Kasumi-1 (cell line): Measurements from ENCODE around the gene GMDS.

ENCODE experiments used
- DNase-seq, 2 experiments: peaks; one replicate each; lab custom pipeline; 2025; lab: John Stamatoyannopoulos, UW

GMDS gene

DNA sequence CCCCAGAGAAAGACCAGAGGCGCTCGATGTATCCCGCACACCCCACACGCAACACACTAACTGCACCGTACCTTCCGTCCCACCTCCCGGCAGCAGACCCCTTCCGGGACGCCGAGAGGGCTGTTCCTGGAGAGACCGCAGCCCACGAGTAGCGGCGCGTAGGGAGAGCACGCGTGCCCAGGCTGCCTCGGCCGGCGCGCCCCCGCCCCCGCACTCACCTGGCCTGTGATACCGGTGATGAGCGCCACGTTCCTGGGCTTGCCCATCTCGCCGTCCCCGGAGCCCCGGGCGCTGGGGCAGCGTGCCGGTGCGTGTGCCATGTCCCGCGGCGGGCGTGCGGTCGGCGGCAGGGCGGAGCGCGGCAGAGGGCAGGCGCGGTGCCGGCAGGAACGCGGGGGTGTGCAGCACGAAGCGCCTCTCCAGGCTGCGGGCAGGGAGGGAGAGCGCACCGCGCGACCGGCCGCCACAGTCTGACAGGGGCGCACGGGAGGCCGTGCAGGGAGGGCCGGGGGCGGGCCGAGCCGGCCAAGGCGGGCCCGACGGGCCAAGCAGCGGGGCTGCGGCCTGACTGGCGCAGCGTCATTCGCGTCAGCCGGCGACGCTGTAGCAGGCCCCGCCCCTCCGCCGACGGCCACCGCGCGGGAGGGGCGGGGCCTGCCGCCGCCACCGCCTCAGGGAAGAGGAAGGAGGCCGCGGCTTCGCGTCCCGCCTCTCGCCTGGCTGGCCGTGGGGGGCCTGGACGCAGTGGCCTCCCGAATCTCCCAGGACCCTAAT, at the start of gene GMDS:
Gene GMDS, minus strand, starts transcription at position 503 of the 774 bp plus-strand sequence.
- DNase-seq, result peak; percentile 59 to 62

DNA sequence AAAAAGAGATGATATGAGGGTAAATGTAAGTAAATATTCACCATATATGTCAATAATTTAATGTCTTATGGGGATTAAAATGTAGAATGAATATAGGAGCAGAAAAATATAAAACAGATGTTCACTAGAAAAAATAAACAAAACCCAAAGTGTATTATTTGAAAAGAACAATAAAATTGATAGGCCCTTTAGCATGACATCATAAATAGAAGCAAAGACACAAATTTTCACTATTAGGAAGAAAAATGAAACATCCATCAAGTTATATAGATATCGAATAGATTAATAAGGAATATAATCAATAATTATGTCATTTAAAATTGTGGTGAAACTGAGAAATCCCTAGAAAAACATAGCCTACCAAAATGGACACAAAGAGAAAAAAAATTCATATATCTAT, 40.1 kb upstream of the GMDS start:
- no peak for DNase-seq

DNA sequence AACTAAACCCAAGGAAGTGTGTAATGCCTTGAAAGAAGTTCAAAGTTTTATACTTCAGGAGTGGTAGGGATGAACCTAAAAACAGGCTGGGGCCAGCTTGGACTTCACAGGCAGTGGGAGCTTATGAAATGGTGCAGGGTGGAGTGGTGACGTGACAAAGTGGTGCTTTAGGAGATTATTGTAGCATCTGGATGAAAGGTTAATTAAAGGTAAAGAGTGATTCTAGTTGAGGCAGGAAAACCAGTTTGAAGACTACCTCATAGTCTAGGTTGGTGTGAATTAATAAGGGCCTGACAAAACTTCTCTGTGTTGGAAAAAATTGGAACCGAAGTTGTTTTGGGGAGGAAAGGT, 30.5 kb upstream of the GMDS start:
- no peak for DNase-seq

DNA sequence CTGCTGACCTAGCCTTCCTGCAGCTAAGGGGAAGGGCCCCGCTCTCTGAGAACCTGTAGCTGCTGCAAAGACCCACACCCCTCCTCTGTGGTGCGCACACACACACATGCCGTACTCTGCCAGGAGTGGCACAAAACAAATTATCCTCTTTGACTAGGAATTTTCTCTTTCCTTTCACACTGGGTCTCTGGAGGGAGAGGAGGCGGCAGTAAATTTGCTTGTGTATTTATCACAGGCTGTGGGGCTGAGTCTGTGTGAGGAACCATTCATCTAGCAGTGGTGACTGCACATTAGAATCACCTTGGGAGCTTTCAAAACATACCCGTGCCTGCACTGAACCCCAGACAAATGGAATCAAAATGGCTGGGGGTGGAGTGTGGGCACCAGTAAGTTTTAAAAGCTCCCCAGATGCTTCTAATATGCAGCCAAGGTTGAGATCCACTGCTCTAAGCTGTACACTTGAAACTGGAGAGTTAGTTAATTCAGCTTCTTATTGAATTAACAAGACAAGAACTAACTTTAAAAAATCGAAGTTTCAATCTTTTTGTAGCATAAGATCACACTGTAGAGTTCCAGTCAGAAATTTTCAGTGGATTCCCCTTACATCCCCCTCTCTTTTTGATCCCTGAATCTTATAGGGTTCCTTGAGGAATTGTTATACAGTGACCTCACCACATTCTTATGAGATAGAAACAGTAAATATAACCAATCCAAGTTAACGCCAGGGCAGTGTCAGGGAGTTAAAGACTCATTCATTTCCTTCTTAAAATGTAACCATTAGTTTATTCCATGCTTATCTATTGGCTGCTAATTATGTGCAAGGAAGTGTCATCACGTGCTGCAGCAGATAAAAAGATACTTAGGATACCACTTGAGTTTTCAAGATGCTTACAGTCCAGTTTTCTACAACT, 29.8 kb upstream of the GMDS start:
- no peak for DNase-seq

DNA sequence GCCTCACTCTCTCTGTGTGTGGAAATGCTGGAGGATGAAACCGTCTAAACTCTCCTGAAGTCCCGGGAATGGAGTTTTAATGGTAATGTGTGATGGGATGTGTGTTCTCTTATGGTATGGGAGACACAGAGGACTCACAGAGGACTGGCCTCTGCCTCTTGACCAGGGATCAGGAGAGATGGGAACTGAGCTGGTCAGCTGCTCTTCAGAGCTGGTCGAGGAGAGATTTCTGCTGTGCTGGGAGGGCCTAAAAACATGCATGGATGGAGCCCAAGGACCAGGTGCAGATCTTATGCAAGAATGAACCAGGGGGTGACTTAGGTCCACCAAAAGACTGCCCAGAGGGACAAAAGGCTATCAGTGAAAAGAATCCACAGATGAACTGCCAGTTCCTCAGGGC, 27.3 kb upstream of the GMDS start:
- no peak for DNase-seq

DNA sequence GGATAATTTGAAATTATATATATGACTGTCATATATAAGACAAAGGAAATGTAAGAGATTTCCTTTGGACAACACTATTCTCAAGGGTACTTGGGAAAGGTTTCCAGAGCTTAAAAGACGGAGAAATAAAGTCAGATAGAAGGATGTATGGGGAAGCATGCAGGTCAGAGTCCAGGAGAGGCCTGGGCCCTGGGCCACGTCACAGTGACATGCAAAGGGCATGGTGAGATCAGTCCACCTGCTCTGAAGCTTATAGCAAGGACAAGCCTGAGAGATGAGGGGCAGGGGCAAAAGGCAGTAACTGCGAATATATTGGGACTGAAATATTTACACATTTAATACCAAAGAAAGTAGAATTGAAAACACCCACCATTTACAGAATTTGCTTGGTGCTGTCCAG, 24.6 kb upstream of the GMDS start:
- DNase-seq, result no peak

DNA sequence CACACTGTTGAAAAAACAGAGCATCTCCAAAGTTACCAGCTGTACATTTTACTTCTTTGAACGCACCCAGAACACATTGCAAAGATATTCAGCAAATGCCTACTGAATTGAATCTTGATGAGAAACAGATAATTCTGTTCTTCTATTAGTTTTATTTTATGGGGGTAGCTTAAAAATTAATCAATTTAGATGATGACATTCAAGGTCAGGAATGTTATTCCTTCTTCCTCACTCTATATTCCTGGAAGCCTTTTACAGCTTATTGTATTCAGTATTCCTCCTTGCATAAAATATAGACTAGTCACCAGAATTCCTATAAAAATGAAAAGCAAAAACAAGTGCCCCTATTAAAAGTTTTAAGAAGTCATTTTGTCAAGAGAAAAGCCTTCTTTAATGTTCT, 21.4 kb upstream of the GMDS start:
- DNase-seq, result no peak

DNA sequence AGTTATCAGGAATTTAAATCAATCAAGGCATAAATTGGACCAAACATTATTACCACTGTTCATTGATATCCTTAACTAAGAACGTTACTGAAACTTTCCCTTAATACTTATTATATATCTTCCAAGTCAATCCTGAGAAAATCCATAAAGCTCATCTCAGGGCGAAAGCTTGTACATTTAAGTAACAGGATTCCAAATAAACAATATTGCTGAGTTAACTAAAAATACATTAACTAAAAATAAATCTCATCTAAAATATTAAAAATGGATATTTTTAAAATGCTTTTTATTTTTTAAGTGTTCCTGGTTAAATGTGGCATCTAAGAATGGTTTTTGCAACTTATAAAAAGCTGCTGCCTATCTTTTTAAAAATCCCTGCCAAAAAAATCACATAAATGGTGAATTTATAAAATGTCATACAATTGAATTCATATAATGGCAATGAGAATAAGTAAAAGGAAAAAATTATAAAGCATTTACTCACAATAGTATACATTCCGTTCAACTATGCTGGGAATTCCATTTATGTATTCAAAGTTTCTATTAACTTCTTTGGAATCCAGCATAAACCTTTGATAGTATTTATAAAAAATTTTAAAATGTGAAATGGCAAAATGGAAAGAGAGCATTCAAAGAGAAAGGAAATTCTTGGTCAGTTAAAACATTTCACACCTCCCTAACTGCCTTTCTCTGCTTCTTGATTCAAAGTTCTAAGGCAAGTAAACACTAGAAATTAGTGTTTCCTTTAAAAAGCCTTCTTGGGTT, 20.8 kb upstream of the GMDS start:
- DNase-seq, result no peak

DNA sequence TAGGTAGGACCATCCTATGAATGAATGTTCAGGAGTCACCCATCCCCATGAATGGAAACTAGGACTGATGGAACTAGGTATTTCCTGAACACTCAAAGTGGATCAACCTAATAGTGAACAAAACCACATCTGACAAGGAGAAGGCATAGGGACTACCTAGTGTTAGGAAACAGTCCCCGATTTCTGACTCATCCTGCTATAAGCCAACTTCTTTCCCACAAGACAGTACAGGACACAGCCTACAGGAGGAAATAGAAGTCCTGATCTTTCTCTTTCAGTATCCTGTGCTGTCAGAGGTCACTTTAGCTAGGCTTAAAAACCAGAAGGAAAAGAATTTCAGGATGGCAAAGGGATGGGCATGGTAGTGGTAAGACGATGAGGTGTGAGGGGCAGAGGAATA, 19.5 kb upstream of the GMDS start:
- no peak for DNase-seq

DNA sequence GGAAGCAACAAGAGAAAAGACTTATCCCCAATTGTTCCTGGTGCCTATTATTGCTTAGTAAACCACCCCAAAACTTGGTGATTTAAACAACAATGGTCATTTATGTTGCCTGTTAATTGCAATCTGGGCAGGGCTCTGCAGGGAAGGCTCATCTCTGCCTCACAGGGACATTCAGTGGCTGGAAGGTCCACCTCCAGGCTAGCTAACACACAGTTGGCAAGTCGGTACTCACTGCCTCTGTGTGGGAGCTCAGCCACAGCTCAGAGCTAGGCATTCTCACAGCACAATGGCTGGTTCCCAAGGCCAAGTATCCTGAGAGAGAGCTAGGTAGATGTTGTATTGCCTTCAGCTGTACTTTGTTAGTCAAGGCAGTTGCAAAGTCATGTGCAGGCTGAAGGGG, 18.5 kb upstream of the GMDS start:
- no peak for DNase-seq

DNA sequence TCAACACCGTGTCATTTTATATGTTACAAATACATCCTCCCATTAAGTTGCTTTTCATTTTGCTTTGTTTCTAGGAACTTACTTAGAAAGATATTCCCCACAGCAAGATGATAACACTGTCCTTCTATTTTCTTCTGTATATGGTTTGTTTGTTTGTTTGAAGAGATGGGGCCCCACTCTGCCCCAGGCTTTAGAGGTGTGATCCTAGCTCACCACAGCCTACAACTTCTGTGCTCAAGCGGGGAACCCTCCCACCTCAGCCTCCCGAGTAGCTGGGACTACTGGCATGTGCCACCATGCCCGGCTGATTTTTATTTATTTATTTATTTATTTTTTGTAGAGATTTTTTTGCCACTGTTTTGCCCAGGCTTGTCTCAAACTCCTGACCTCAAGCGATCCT, 14.2 kb upstream of the GMDS start:
- DNase-seq, result no peak

DNA sequence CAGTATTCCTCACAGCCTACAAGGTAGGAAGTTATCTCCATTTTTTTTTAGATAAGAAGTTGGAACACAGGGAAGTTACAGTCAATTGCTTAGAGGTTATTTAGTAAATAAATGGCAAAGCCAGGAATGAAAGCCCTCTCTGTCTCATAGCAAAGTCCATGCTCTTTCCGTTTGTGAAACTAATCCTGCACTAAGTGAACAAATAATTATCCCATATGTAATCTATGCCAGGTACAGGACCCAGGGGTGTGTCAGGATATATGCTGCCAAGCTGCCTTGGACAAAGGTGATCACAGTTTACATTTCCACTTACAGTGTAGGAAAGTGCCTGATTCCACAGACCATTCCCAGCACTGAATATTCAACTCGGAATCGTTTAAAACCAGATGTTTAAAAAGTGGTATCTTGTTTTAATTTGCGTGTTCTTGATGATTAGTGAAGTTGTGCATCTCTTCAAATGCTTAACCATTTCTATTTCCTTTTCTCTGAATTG, 13.6 kb upstream of the GMDS start:
- DNase-seq, result no peak

DNA sequence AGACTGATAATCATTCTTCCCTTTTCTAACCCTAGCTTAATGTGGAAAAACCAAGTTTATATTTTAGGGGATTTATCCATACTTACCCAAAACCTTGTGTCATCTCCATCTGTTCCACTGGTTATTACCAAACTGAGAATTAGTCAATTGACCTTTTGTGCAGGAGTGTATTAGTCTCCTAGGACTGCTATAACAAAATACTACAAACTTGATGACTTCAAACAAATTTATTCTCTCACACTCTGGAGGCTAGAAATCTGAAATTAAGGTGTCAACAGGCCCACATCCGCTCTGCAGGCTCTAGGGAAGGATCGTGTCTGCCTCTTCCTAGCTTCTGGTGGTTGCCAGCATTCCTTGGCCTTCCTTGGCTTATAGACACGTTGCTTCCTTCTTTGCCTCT, 12.7 kb upstream of the GMDS start:
- no peak for DNase-seq

DNA sequence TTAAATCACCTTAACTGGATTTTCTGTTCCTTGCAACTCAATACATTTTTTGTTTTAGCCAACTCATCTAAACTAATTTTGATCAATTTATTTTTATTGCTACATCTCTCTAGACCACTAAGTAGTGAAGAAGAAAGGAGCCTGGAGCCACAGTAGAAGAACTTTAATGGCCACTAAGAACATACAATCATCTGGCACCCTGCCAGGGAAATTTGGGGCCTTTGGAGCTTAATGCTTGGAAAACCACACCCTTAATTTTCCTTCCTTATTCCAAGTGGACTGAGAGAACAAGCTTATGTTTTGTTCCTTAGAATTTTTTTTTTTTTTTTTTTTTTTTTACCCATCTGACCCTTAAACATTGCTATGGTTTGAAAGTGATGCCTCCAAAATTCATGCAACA, 12.0 kb upstream of the GMDS start:
- DNase-seq, result no peak

DNA sequence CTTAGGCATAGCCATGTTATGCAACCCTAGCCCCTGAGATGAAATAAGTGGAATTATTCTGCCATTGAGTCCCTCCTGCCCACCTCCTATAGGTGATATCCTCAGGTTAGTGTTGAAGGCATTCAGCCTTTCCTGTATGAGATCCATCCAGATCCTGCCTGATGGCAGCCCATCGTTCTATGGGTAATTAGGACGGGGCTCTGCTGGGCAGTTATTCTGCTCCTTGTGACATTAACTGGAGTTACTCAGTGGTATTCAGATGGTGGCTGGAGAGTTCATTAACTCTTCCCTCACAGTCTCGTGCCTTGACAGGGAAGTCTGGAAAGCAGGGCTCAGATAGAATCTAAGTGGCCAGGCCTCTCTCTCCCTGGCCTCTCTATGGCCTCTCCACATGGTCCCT, 9.3 kb upstream of the GMDS start:
- DNase-seq, result no peak

DNA sequence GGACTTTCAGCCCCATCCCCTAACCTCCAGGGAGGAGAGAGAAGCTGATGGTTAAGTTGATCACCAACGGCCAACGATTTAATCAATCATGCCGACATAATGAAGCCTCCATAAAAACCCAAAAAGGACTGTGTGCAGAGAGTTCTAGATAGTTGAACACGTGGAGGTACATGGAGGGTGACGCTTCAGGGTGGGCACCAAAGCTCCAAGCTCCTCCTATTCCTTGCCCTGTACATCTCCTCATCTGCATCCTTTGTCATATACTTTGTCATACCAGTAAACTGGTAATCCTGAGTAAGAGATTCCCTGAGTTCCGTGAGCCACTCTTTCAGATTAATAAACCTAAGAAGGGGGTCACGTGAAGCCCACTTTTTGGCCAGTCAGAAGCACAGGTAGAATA, 3.7 kb upstream of the GMDS start:
- no peak for DNase-seq

DNA sequence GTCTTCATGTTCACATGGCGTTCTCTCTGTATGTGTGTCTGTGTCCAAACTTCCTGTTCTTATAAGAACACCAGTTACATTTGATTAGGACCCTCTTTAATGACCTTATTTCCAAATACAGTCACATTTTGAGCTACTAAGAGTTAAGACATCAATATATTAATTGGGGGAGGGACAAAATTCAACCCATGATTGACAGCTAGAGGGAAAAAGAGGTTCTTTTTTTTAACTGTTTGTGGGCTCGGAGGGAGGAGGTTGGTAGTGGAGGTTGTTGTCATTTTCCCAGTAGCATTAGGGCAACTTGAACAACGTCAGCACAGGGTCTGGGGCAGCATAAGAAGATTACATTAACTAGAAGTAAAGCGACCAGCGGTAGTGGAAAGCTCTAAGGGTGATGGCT, 2.3 kb upstream of the GMDS start:
- DNase-seq, result peak in 1 of 2 experiments; percentile 3

DNA sequence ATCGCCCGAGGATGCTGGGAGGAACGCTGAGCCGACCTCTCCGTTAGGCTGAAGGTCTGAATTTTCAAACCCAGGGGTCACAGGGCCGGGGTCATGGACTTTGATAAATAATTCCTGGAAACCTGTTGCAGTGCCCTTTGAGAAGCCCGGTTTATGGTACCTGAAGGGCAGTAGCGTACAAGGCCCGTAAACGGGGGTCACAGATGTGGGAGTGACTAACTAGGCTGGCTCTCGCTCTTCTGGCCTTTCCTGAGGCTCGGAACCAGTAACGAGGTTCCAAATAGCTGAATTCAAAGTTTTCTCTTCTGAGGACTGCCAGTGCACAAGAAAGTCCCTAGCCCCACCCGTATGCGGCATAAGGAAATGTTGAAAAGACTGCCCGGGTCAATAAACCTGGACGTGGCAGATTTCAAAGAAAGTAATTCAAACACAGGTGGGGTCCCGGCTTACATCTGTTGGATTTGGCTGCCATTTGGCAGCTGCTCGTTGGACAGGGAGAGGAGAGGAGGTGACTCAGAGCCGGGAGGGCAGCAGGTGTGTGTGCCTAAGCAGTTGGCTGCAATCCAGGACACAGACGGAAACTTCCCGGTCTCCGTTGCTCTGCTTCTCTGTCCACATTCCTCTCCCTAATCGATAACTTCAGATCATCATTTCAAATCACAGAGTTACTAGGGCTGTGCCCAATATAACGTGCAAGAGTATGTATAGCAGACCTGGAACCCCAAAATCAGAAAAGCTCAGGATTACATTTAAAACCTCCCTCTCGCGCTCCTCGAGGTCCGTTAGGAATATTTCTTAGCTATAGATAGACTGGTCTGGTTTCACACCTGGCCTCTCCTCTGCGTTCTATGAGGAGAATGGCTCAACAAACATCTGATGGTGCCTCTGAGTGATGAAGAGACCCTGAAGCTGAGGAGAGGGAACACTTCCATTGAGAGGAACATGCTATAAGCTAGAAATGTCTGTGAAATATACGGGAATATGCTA, 765 bp upstream of the GMDS start:
- DNase-seq, result peak; percentile 39 to 40

DNA sequence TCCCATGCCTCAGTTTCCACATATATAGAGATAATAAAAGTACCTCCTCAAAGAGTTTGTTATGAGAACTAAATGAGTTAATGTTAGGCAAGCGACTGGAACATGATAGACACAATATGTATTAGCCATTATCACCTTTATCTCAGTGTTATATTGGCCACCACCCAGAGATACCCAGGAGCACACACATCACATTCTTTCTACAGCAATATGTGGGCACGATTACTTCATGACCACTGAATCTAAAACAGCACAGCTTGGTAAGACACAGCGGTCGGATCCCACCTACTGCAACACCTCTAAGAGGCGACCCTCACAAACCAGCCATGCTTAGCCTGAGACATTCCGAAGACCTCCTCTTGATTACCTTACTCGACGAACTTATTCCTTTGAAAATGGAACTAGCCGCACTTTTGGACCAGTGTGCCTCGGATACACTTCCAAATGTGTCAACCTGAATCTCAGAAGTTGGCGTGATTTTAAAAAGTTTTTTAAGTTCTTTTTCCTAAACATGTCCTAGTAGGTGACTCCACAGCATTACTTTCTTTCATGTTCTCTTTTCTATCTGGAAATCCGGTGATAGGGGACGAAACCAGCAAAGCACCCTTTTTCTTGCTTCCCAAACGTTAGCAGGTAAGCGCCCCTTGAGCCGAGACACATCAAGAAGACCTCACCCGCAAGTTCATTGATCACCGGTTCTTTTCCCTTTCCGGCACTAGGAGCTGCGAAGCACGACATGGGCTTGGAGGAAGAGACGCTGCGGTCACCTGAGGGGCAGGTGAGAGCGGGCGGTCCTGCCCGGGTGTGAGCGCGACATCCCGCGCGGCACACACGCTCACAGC, 923 bp downstream of the GMDS start:
- peak in 1 of 2 experiments; percentile 26 for DNase-seq

DNA sequence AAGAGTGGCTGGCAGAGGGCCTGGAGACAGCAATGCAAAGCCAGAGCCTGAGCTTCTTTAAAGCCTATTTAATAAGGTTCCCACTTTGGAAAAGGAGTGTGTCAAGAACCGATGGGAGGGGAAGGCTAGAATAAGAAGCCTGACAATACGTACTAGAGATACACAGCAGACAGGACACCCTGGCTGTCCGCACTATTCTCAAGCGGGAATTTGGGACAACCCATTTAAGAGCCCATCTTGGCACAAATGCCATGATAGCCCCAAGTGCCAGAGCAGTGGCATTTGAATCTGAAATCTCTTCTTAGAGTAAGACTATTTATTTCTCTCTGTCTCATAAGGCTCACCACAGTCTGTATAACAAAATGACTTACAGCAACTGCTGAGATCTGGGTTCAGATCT, 3.1 kb downstream of the GMDS start:
- no peak for DNase-seq
